GM12872 (cell line): ENCODE measurements around the gene DNAJC17.

ENCODE experiments used
- CTCF ChIP-seq: IDR thresholded peaks from 3 replicates; pipeline ENCODE4 v1.5.1; 2011; ENCODE audit warnings: low read depth, mild to moderate bottlenecking, low read length, moderate library complexity; ENCODE audit not compliant: insufficient read depth

Gene DNAJC17

DNA sequence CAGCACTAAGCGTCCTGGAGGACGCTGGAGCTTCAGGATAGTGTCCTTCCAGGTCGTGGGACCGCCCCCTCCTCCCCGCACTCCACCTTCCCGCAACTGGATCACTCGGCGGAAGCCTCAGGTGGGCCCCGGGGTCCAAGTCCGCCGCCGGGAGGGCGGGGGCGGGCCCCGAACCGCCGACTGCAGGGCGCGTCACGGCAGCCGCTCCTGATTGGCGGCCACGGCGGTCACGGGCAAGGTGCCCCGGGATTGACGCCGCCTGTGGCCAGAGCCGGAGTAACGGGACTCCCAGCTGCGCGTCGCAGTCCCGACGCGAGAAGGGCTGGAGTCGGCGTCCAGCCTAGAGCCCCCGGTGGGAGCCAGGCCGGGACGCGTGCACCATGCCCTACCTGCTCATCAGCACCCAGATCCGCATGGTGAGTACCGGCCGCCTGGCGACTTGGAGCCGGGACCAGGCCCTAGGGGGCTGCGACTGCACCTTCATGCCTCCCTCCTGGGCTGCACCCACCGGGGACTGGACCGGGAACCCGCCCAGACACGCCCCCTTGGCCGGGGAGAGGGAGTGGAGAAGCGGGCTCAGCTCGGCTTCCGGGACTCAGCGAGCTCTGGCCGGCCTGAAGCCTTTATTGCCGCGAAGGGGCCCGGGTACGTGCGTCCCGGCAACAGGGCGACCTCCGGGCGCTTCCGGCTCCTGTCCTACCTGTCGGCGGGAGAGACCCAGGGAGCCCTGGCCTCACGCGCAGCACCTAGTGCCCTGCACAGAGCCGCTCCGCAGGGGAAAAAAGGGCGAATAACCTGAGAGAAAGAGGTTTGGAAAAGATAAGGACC, 43.3 kb downstream of the DNAJC17 start, which contains the start of gene GCHFR:
Gene GCHFR, plus strand, starts transcription at position 268 of the 828 bp plus-strand sequence. Its CDS starts 113 bp downstream, at position 381.
- TF ChIP-seq CTCF, result peak; percentile 50; the same call in 2 of the 3 replicates

- TF ChIP-seq CTCF, result no peak
Observed at GRCh38 chr15:40762919-40763800, 44.1 kb downstream of the DNAJC17 start.

- no peak for TF ChIP-seq CTCF
Observed at GRCh38 chr15:40759961-40760360, 47.3 kb downstream of the DNAJC17 start.

- no peak for TF ChIP-seq CTCF
Observed at GRCh38 chr15:40756938-40757337, 50.3 kb downstream of the DNAJC17 start.

GRCh38 chr15:40755812-40756208, 51.5 kb downstream of the DNAJC17 start:
- no peak for TF ChIP-seq CTCF

DNA sequence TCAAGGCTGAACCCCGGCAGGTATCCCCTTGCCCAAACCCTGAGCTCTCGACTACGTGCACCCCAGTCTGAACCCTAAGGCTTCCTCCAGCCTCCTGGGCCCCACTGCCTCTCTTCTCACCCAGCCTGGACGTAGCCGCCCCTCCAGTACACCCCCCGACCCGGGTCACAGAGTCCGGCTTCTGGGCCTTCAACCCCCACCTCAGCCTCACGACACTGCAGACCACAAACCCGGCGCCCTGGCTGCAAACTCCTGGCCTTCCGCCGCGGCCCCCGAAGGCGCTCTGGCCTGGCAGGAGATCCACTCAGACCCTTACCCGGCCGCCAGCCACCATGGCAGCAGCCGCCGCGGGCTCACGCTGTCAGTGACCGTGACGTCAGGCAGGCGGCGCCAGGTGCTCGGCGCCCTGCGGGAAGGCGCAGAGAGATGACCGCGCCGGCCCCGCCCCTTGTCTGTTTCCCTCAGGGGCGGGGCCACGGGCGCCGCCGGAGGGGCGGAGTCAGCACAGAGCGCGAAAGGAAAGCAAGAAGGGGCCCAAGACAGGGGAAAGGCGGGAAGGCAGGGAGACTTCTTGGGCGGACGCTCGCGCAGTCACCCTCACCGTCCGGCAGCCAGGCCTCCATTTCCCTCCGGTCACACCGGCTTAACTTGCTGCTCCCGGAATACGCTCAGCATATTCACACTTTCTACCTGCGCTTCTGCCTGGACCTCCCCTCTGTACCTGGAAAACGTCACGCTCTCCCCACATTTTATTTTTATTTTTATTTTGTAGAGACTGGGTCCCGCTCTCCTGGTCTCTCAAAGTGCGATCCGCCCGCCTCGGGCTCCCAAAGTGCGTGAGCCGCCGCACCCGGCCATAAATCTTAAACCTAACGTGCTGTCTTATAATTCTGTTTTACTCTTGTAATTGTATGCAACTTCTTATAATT, 52.1 kb downstream of the DNAJC17 start, which contains the start of gene RMDN3:
Gene RMDN3, minus strand, starts transcription at position 372 of the 929 bp plus-strand sequence. CDS start 471 bp downstream, outside the sequence.
- no peak for TF ChIP-seq CTCF
